HepG2 (cell line): ENCODE measurements around the gene PBX2. TPM values are rescaled to one million over a fixed set of nuclear protein-coding genes. Genes with fewer than 3 reads are reported as not detected.
A peak's percentile ranks its signal among the peaks of the same experiment; 100 is the strongest.

Source experiments
- ARID2 ChIP-seq: sonication (generic); formaldehyde crosslinking; IDR thresholded peaks from 2 replicates; pipeline ENCODE4 v1.8.1; 2022; ENCODE audit warnings: mild to moderate bottlenecking, missing genetic modification reagents, borderline replicate concordance
- LCORL ChIP-seq, 2 experiments: fragments of 450-650 bp in 1 of 2; sonication (generic) in 1 of 2; formaldehyde crosslinking in 1 of 2; IDR thresholded peaks; 2 replicates each; pipeline versions ENCODE4 v1.5.0 to v1.6.1; 2017 to 2020; ENCODE audit warnings: antibody characterized with exemption in 1 of 2, missing genetic modification reagents in 1 of 2
- SKIL ChIP-seq: sonication (generic); formaldehyde crosslinking; IDR thresholded peaks from 2 replicates; pipeline ENCODE4 v1.8.0; 2022; ENCODE audit warnings: missing genetic modification reagents, mild to moderate bottlenecking, moderate library complexity, borderline replicate concordance
- SSRP1 ChIP-seq: IDR thresholded peaks from 2 replicates; pipeline ENCODE4 v1.6.1; 2016; ENCODE audit warnings: control low read depth
- TFE3 ChIP-seq: IDR thresholded peaks from 2 replicates; pipeline ENCODE4 v1.6.1; 2016
- ZNF281 ChIP-seq: sonication (generic); formaldehyde crosslinking; IDR thresholded peaks from 2 replicates; pipeline ENCODE4 v1.4.0; 2020; ENCODE audit warnings: missing genetic modification reagents, borderline replicate concordance
- ZNF512 ChIP-seq: sonication (generic); formaldehyde crosslinking; IDR thresholded peaks from 2 replicates; pipeline ENCODE4 v1.4.0; 2020; ENCODE audit warnings: mild to moderate bottlenecking, missing genetic modification reagents
- ZNF713 ChIP-seq: sonication (generic); formaldehyde crosslinking; IDR thresholded peaks from 2 replicates; pipeline ENCODE4 v1.4.0; 2020; ENCODE audit warnings: mild to moderate bottlenecking, missing genetic modification reagents
- polyA plus RNA-seq, 8 experiments: library from polyadenylated mRNA; depleted of rRNA in 3 of 8; stranded (reverse) in 7 of 8; unstranded in 1 of 8; fragments of >200 nt; fragmentation: Illumina TruSeq in 4 of 8; extraction: Trizol in 4 of 8; gene quantifications; 2 replicates each; pipeline versions ENCODE4 v1.2.1 to v1.2.3, GENCODE V29; 2011 to 2016; ENCODE audit warnings: low read depth in 4 of 8, missing spikeins in 1 of 8, mixed read lengths in 1 of 8; ENCODE audit not compliant: insufficient read depth in 1 of 8
- total RNA-seq, 5 experiments: library from RNA; depleted of rRNA; stranded (reverse); fragments of >200 nt; fragmentation: Illumina TruSeq; extraction: Trizol; gene quantifications; 2 replicates each; pipeline ENCODE4 v1.2.3, GENCODE V29; 2016; ENCODE audit warnings: low read depth in 1 of 5
- TF ChIP-seq, protein P1 (sequence below), 2 experiments: fragments of 450-650 bp in 1 of 2; sonication (generic) in 1 of 2; formaldehyde crosslinking in 1 of 2; IDR thresholded peaks; 2 replicates each; pipeline versions ENCODE4 v1.6.1 to v1.8.0; 2016 to 2022; ENCODE audit warnings: antibody characterized with exemption in 1 of 2, mild to moderate bottlenecking in 1 of 2, missing genetic modification reagents in 1 of 2

Gene PBX2
- total and polyA plus RNA-seq, 2 of the 13 experiments (the other 11 are each of a cell fraction or from before 2014, with no cell fraction given): 42.3 to 77.8 TPM

GRCh38 chr6:32175711-32176475 lies 14.1 kb downstream of the PBX2 start, which contains the start of gene AGPAT1 (continued):
- TF ChIP-seq LCORL (IDR thresholded peaks at IDR 0.05) (no peak), LCORL (CRISPR knock-in tag; IDR thresholded peaks at IDR 0.05) (peak; percentile 66; the same call in 1 of the 2 replicates), ZNF512 (CRISPR knock-in tag) (no peak), TFE3 (no peak), ARID2 (no peak), SKIL (no peak), SSRP1 (peak; percentile 7; the same call in 1 of the 2 replicates), ZNF713 (CRISPR knock-in tag) (no peak), ZNF281 (CRISPR knock-in tag) (peak; percentile 24; the same call in 1 of the 2 replicates)
- TF ChIP-seq, protein P1, sequence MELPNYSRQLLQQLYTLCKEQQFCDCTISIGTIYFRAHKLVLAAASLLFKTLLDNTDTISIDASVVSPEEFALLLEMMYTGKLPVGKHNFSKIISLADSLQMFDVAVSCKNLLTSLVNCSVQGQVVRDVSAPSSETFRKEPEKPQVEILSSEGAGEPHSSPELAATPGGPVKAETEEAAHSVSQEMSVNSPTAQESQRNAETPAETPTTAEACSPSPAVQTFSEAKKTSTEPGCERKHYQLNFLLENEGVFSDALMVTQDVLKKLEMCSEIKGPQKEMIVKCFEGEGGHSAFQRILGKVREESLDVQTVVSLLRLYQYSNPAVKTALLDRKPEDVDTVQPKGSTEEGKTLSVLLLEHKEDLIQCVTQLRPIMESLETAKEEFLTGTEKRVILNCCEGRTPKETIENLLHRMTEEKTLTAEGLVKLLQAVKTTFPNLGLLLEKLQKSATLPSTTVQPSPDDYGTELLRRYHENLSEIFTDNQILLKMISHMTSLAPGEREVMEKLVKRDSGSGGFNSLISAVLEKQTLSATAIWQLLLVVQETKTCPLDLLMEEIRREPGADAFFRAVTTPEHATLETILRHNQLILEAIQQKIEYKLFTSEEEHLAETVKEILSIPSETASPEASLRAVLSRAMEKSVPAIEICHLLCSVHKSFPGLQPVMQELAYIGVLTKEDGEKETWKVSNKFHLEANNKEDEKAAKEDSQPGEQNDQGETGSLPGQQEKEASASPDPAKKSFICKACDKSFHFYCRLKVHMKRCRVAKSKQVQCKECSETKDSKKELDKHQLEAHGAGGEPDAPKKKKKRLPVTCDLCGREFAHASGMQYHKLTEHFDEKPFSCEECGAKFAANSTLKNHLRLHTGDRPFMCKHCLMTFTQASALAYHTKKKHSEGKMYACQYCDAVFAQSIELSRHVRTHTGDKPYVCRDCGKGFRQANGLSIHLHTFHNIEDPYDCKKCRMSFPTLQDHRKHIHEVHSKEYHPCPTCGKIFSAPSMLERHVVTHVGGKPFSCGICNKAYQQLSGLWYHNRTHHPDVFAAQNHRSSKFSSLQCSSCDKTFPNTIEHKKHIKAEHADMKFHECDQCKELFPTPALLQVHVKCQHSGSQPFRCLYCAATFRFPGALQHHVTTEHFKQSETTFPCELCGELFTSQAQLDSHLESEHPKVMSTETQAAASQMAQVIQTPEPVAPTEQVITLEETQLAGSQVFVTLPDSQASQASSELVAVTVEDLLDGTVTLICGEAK (IDR thresholded peaks at IDR 0.05): peak; percentile 68
- TF ChIP-seq, protein P1 (CRISPR knock-in tag; IDR thresholded peaks at IDR 0.05): peak; percentile 19; the same call in 1 of the 2 replicates
